ENCODE results near the gene CTNNA3. TPM values are rescaled to one million over a fixed set of nuclear protein-coding genes. Genes with fewer than 3 reads are reported as not detected.

The CTNNA3 gene
- total RNA-seq, 1 donor from 2014 or later: 3.3 TPM

GRCh38 chr10:66381045-66381444 lies 1315.0 kb downstream of the CTNNA3 start:
- H3K36me3 Mint-ChIP-seq (ENCODE audit: unreplicated experiment): no peaks in the 10 kb centered on the region
- no peaks in the 10 kb centered on the region for H3K9me3 Mint-ChIP-seq (ENCODE audit: unreplicated experiment)
- H3K4me1 Mint-ChIP-seq (ENCODE audit: low read depth, unreplicated experiment): no peaks in the 10 kb centered on the region

GRCh38 chr10:66378117-66378876 lies 1317.7 kb downstream of the CTNNA3 start:
- H3K9me3 Mint-ChIP-seq (ENCODE audit: unreplicated experiment): no peaks in the 10 kb centered on the region
- no peak overlapping the region for H3K27ac Mint-ChIP-seq (ENCODE audit: unreplicated experiment)
- no peak overlapping the region for H3K4me3 Mint-ChIP-seq (ENCODE audit: unreplicated experiment)
- H3K27me3 Mint-ChIP-seq (ENCODE audit: unreplicated experiment): no peaks in the 10 kb centered on the region
- H3K36me3 Mint-ChIP-seq (ENCODE audit: unreplicated experiment): no peaks in the 10 kb centered on the region
- no peaks in the 10 kb centered on the region for H3K4me1 Mint-ChIP-seq (ENCODE audit: low read depth, unreplicated experiment)
- DNase-seq: no peak
- TF ChIP-seq CTCF (IDR thresholded peaks at IDR 0.05; ENCODE audit: partially characterized antibody, unreplicated experiment): no peak

More at GRCh38 chr10:66381045-66381444, 1315.0 kb downstream of the CTNNA3 start:
- H3K27me3 Mint-ChIP-seq (ENCODE audit: unreplicated experiment): no peaks in the 10 kb centered on the region
- no peak for DNase-seq
- H3K4me3 Mint-ChIP-seq (ENCODE audit: unreplicated experiment): no peak overlapping the region
- H3K27ac Mint-ChIP-seq (ENCODE audit: unreplicated experiment): no peak overlapping the region
- TF ChIP-seq CTCF (IDR thresholded peaks at IDR 0.05; ENCODE audit: partially characterized antibody, unreplicated experiment): no peak

- no peak for DNase-seq
- H3K4me3 Mint-ChIP-seq (ENCODE audit: unreplicated experiment): no peak overlapping the region
Measured at GRCh38 chr10:66368146-66368545, 1327.8 kb downstream of the CTNNA3 start.

GRCh38 chr10:66366163-66366562 lies 1329.8 kb downstream of the CTNNA3 start:
- Mint-ChIP-seq H3K27me3 (ENCODE audit: unreplicated experiment) (no peaks in the 10 kb centered on the region), H3K4me3 (ENCODE audit: unreplicated experiment) (no peak overlapping the region), H3K36me3 (ENCODE audit: unreplicated experiment) (no peaks in the 10 kb centered on the region), H3K27ac (ENCODE audit: unreplicated experiment) (no peak overlapping the region), H3K4me1 (ENCODE audit: low read depth, unreplicated experiment) (no peaks in the 10 kb centered on the region), H3K9me3 (ENCODE audit: unreplicated experiment) (no peaks in the 10 kb centered on the region)
- no peak for DNase-seq
- TF ChIP-seq CTCF (IDR thresholded peaks at IDR 0.05; ENCODE audit: partially characterized antibody, unreplicated experiment): no peak

More at GRCh38 chr10:66368146-66368545, 1327.8 kb downstream of the CTNNA3 start:
- no peaks in the 10 kb centered on the region for H3K36me3 Mint-ChIP-seq (ENCODE audit: unreplicated experiment)
- H3K4me1 Mint-ChIP-seq (ENCODE audit: low read depth, unreplicated experiment): no peaks in the 10 kb centered on the region
- H3K9me3 Mint-ChIP-seq (ENCODE audit: unreplicated experiment): no peaks in the 10 kb centered on the region
- no peaks in the 10 kb centered on the region for H3K27me3 Mint-ChIP-seq (ENCODE audit: unreplicated experiment)
- no peak overlapping the region for H3K27ac Mint-ChIP-seq (ENCODE audit: unreplicated experiment)
- no peak for TF ChIP-seq CTCF (IDR thresholded peaks at IDR 0.05; ENCODE audit: partially characterized antibody, unreplicated experiment)

- no peak for TF ChIP-seq CTCF (IDR thresholded peaks at IDR 0.05; ENCODE audit: partially characterized antibody, unreplicated experiment)
- Mint-ChIP-seq H3K27me3 (ENCODE audit: unreplicated experiment) (no peaks in the 10 kb centered on the region), H3K4me3 (ENCODE audit: unreplicated experiment) (no peak overlapping the region), H3K9me3 (ENCODE audit: unreplicated experiment) (no peaks in the 10 kb centered on the region), H3K36me3 (ENCODE audit: unreplicated experiment) (no peaks in the 10 kb centered on the region), H3K4me1 (ENCODE audit: low read depth, unreplicated experiment) (no peaks in the 10 kb centered on the region), H3K27ac (ENCODE audit: unreplicated experiment) (no peak overlapping the region)
- no peak for DNase-seq
Measured at GRCh38 chr10:66365686-66366085, 1330.3 kb downstream of the CTNNA3 start.
